DOHH2 (cell line): ENCODE results near the gene CEP63.

Source experiments
- H3F3A ChIP-seq: fragments of 200-600 bp; sonication (generic), shearing (Covaris generic); 2 replicates; pipeline ENCODE4 v1.6.0; 2016; ENCODE audit warnings: antibody characterized with exemption, mild to moderate bottlenecking; ENCODE audit not compliant: control insufficient read depth, insufficient read depth
- H3K27ac ChIP-seq: fragments of 200-600 bp; sonication (generic); 2 replicates; pipeline ENCODE4 v1.5.1; 2014; ENCODE audit warnings: low read depth, mild to moderate bottlenecking, low read length, moderate library complexity
- H3K27me3 ChIP-seq: fragments of 200-600 bp; sonication (generic); 2 replicates; pipeline ENCODE4 v1.6.1; 2014; ENCODE audit warnings: mild to moderate bottlenecking, low read length, mixed read lengths; ENCODE audit not compliant: control insufficient read depth
- H3K36me3 ChIP-seq: fragments of 200-600 bp; sonication (generic); 2 replicates; pipeline ENCODE4 v1.6.1; 2014; ENCODE audit warnings: mild to moderate bottlenecking, low read length, moderate library complexity, mixed read lengths; ENCODE audit not compliant: control insufficient read depth
- H3K4me1 ChIP-seq: fragments of 200-600 bp; sonication (generic); 2 replicates; pipeline ENCODE4 v1.6.1; 2014; ENCODE audit warnings: mild to moderate bottlenecking, low read length, mixed read lengths; ENCODE audit not compliant: control insufficient read depth
- H3K4me2 ChIP-seq: fragments of 200-600 bp; sonication (generic); 2 replicates; pipeline ENCODE4 v1.6.0; 2014; ENCODE audit warnings: mild to moderate bottlenecking, low read length, moderate library complexity
- H3K4me3 ChIP-seq: fragments of 200-600 bp; sonication (generic); 2 replicates; pipeline ENCODE4 v1.5.1; 2014; ENCODE audit warnings: mild to moderate bottlenecking, low read length, mixed read lengths
- H3K79me2 ChIP-seq: fragments of 200-600 bp; sonication (generic); 2 replicates; pipeline ENCODE4 v1.6.1; 2014; ENCODE audit warnings: mild to moderate bottlenecking, low read length, mixed read lengths; ENCODE audit not compliant: control insufficient read depth
- H3K9me2 ChIP-seq: fragments of 200-600 bp; sonication (generic); replicated peaks from 2 replicates; pipeline ENCODE4 v1.6.1; 2014; ENCODE audit warnings: mild to moderate bottlenecking, low read length, mixed read lengths; ENCODE audit not compliant: control insufficient read depth
- H3K9me3 ChIP-seq: fragments of 200-600 bp; sonication (generic); 2 replicates; pipeline ENCODE4 v1.6.1; 2014; ENCODE audit warnings: antibody characterized with exemption, low read length, mixed read lengths; ENCODE audit not compliant: control insufficient read depth, insufficient read depth
- H4K20me1 ChIP-seq: fragments of 200-600 bp; sonication (generic); 2 replicates; pipeline ENCODE4 v1.6.0; 2014; ENCODE audit warnings: low read depth, mild to moderate bottlenecking, antibody characterized with exemption, low read length, moderate library complexity; ENCODE audit not compliant: control insufficient read depth, insufficient read depth
- EZH2phosphoT487 ChIP-seq: fragments of 200-600 bp; sonication (generic); IDR thresholded peaks from 2 replicates; pipeline ENCODE4 v1.6.1; 2017; ENCODE audit warnings: borderline replicate concordance, mild to moderate bottlenecking, antibody characterized with exemption, low read length, moderate library complexity, mixed read lengths
- TF ChIP-seq, protein P1 (sequence below): fragments of 200-600 bp; sonication (generic); IDR thresholded peaks from one replicate; pipeline ENCODE4 v1.5.1; 2014; ENCODE audit warnings: antibody characterized with exemption, mild to moderate bottlenecking, low read depth, low read length; ENCODE audit not compliant: poor library complexity, severe bottlenecking

CEP63 gene

DNA sequence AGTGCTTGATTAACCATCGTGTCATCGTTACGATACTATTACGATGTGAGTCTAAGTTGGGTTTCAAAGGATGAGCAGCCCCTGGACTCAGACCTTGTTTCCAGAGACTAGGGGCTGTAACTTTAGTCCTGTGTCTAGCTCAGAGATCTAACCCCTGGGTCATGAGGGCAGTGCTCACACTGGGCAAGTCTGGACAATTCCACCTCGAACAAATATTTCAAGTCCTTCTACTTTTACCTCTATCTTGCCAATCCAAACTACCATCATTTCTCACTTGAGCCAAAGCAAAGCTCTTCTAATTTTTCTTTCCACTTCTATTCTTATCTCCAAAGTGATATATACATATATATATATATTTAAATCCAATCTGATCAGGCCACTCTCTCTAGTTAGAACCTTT lies 10.9 kb upstream of the CEP63 start:
- no peak for TF ChIP-seq EZH2phosphoT487
- TF ChIP-seq, protein P1, sequence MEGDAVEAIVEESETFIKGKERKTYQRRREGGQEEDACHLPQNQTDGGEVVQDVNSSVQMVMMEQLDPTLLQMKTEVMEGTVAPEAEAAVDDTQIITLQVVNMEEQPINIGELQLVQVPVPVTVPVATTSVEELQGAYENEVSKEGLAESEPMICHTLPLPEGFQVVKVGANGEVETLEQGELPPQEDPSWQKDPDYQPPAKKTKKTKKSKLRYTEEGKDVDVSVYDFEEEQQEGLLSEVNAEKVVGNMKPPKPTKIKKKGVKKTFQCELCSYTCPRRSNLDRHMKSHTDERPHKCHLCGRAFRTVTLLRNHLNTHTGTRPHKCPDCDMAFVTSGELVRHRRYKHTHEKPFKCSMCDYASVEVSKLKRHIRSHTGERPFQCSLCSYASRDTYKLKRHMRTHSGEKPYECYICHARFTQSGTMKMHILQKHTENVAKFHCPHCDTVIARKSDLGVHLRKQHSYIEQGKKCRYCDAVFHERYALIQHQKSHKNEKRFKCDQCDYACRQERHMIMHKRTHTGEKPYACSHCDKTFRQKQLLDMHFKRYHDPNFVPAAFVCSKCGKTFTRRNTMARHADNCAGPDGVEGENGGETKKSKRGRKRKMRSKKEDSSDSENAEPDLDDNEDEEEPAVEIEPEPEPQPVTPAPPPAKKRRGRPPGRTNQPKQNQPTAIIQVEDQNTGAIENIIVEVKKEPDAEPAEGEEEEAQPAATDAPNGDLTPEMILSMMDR: no peak
- Histone ChIP-seq H3K79me2 (no peaks in the 10 kb centered on the region), H3K9me2 (no peaks in the 10 kb centered on the region), H3K36me3 (peaks cover 35% of the 10 kb centered on the region), H3K27me3 (no peaks in the 10 kb centered on the region), H3K4me2 (no peak overlapping the region), H4K20me1 (no peaks in the 10 kb centered on the region), H3K4me1 (no peaks in the 10 kb centered on the region), H3K4me3 (no peak overlapping the region), H3K9me3 (no peaks in the 10 kb centered on the region), H3K27ac (no peak overlapping the region), H3F3A (0 out of 2 replicates have a peak, but pooled peaks cover 3% of the 10 kb centered on the region)

DNA sequence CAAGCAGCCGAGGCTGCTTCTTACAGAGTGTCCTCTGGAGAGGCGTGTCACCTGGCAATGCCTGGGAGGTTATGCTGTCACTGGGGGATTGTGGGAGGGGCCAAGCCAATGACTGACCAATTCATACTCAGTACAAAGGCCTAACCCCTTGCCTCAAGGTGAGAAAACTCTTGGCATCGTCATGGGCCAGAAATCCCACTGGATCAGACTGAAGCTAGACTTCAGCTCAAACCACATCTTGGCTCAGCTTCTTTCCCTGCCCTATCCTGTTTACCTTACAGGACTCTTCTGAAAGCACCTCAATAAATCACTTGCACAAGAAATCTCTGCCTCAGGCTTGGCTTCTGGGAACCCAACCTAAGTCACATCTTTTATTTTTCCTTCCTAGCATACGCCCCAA lies 9.6 kb upstream of the CEP63 start:
- TF ChIP-seq, protein P1: no peak
- no peak for TF ChIP-seq EZH2phosphoT487
- H3K9me3 ChIP-seq: no peaks in the 10 kb centered on the region
- H4K20me1 ChIP-seq: no peaks in the 10 kb centered on the region
- no peaks in the 10 kb centered on the region for H3K4me1 ChIP-seq
- no peaks in the 10 kb centered on the region for H3K79me2 ChIP-seq
- H3F3A ChIP-seq: 0 out of 2 replicates have a peak, but pooled peaks cover 3% of the 10 kb centered on the region
- peaks cover 48% of the 10 kb centered on the region for H3K36me3 ChIP-seq
- H3K4me2 ChIP-seq: no peak overlapping the region
- no peak overlapping the region for H3K4me3 ChIP-seq
- H3K27me3 ChIP-seq: no peaks in the 10 kb centered on the region
- H3K9me2 ChIP-seq: no peaks in the 10 kb centered on the region
- H3K27ac ChIP-seq: no peak overlapping the region

DNA sequence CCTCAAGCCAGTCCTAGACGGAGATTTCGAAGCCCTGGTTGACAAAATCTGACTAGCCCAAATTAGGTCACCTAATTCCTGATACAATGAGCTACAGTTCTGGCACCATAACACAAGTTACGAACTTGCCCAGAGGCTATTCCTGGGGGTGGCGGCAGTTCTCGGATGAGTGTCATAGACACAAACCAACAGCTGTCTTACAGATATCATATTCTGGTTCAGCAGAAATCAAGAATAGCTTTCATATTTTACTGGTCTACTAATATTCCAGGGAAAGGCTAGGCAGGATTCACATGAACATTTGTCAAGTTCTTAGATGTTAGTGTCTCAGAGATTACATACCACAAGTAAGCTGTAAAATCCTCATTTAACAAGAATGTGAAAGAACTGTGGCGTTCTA lies 8.9 kb upstream of the CEP63 start:
- Histone ChIP-seq H3F3A (0 out of 2 replicates have a peak, but pooled peaks cover 3% of the 10 kb centered on the region), H3K4me1 (no peaks in the 10 kb centered on the region), H3K79me2 (no peaks in the 10 kb centered on the region), H3K27me3 (no peaks in the 10 kb centered on the region), H3K27ac (no peak overlapping the region), H3K4me2 (no peak overlapping the region), H3K9me2 (no peaks in the 10 kb centered on the region), H3K4me3 (no peak overlapping the region), H3K9me3 (no peaks in the 10 kb centered on the region), H4K20me1 (no peaks in the 10 kb centered on the region), H3K36me3 (peaks cover 54% of the 10 kb centered on the region)
- TF ChIP-seq EZH2phosphoT487: no peak
- TF ChIP-seq, protein P1: no peak

DNA sequence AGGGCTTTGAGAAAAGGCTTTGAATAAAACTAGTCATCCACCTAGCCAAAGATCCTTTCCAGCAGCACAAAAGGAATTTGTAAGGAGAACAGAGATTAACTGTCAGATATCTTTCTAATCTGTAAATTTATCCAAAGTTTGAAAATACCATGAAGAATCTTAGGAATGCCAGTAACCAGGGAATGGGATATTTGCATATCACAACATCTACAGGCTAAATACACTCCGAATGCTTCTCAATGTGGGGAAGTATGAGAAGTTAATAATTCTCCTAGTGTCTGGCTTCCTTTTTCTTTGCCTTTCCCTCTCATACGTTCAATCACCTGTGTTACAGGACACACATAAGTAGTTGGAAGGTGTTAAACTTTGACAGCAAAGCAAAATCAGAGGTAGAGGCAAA lies 7.9 kb upstream of the CEP63 start:
- TF ChIP-seq, protein P1: no peak
- Histone ChIP-seq H4K20me1 (no peaks in the 10 kb centered on the region), H3K9me2 (no peaks in the 10 kb centered on the region), H3K27ac (no peak overlapping the region), H3K4me1 (no peaks in the 10 kb centered on the region), H3K9me3 (no peaks in the 10 kb centered on the region), H3K79me2 (peaks cover 5% of the 10 kb centered on the region), H3F3A (0 out of 2 replicates have a peak, but pooled peaks cover 3% of the 10 kb centered on the region), H3K36me3 (peaks cover 64% of the 10 kb centered on the region), H3K4me3 (no peak overlapping the region), H3K27me3 (no peaks in the 10 kb centered on the region), H3K4me2 (no peak overlapping the region)
